ENCODE results near the gene RNPEPL1.

RNPEPL1 gene

DNA sequence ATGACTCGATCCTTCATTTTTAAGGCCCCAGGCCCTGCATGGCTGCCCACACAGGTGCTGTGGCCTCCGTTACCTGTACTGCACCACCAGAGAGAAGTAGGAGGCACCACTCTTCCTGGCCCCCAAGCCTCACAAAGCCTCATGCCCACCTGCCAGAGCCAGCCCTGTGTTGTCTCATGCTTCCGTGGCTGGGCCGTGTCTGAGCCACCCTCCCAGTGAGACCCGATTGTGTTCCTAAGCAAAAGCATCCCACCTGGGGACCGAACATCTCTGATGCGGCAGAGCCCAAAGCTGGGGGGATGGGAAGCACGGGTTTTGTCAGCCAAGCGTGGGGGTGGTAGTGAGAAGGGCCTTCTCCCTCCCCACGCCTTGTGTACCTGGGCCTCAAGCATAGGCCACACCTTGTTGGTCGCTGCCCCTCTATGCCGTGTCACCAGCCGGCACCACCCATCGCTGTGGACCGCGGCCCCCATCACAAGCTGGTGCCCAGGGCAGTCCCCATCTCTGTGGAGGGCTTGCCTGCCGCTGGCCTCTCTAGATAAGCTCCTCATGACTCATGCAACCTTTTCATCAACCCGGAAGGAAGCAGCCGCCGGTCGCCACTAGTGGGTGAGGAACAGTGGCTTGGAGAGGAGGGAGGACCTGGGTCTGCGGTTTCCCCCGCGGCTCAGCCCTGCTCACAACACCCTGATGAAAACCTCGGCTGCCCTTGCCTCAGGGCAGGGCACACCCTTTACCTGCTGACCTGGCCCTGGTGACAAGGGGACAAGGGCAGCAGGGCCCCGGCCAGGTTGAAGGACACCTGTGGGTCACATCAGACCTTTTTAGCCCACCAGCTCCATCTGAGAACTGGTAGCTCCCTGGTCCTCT, 2.7 kb upstream of the RNPEPL1 start:
- peak; percentile 90 for DNase-seq

DNA sequence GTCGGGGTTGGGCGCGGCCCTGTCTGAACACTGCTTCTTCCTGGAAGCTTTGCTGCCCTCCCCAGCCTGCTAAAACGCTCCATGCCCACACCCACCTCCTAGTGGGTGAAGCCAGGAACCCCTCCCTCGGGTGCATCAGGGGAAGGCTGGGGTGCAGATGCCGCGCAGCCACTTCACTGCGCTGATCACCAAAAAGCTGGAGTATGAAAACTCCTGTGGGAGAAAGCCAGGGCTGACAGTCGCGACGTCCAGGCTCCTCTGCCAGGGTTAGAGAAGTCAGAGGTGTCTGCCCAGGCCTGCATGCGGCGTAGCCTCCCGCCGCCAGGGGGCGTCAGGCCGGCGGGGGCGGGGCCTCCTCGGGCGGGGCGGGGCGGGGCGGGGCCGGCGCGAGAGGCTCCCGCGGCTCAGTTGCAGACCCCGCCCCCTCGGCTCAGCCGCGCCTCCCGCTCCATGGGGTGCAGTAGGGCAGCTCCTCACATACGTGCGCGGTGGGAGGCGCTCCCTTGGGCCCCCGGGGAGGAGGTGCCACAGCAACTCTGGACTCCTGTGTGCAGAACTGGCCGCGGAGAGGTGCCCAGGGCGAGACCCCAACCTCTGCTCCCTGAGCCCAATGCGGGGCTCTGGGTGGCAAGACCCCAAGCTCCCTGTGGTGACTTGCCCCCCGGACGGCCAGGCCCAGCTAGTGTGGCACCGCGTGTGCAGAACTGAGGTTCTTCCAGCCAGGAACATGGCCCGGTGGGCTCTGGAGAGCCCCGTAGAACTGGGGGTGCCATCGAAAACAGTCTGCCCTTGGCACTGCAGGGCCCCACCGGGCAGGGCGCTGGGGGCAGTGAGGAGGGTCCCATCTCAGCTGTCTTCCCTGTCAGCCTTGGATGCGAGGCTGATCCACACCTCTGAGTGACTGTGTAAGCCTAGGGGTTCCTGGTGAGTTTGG, 1.8 kb upstream of the RNPEPL1 start:
- DNase-seq = peak; percentile 93

DNA sequence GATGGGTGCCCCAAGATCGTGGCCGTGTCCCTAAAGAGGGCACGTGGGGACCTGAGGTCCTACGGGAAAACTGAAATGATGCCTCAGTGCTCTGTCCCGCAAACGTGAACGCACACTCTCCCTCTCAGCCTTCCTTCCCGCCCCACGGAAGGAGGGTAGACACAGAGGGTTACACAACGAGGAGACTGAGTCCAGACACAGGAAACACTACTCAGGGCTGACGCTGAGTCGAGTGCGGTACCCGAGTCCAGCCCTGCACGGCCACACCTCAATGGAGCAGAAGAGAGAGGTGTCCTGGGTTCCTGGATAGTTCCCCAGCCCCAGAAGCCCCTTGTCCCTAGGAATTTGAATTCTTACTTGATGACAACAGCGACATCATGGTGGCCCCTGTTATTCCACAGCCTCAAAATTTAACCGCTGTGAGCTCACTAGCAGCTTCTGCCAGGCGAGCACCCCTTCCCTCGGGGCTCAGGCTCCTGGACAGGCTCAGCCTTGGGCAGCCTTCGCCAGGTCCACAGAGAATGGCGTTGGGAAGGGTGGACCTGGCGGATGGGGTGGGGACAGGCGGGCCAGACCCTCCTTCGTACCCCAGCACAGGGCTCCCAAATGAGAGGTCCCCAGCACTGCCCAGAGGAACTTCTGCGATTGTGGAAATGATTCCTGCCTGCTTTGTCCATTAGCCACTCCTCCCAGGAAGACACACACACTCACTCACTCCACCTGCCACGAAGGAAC, 980 bp upstream of the RNPEPL1 start:
- peak; percentile 23 for DNase-seq

DNA sequence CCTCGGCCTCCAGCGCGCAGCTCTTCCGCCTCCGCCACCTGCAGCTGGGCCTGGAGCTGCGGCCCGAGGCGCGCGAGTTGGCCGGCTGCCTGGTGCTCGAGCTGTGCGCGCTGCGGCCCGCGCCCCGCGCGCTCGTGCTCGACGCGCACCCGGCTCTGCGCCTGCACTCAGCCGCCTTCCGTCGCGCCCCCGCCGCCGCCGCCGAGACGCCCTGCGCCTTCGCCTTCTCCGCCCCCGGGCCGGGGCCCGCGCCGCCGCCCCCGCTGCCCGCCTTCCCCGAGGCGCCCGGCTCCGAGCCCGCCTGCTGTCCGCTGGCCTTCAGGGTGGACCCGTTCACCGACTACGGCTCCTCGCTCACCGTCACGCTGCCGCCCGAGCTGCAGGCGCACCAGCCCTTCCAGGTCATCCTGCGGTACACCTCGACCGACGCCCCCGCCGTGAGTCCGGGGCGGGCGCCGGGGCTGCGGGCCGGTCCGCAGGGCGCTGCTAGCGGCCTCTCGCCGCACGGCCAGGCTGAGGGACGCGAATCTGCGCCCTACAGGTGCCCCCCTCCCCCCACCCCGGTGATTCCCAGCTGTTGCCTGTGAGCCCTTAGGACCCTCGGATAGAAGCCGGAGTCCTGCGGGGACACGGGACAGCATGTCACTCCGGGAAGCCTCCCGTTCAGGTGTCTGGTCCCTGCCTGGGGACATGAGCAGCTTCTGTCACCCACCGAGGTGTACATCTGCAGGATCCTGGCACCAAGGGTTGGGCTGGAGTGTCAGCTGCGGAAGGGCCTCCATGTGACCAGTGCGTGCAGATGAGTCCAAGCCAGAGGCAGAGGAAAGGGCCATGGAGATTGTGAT, 616 bp downstream of the RNPEPL1 start:
- peak; percentile 30 for DNase-seq

DNA sequence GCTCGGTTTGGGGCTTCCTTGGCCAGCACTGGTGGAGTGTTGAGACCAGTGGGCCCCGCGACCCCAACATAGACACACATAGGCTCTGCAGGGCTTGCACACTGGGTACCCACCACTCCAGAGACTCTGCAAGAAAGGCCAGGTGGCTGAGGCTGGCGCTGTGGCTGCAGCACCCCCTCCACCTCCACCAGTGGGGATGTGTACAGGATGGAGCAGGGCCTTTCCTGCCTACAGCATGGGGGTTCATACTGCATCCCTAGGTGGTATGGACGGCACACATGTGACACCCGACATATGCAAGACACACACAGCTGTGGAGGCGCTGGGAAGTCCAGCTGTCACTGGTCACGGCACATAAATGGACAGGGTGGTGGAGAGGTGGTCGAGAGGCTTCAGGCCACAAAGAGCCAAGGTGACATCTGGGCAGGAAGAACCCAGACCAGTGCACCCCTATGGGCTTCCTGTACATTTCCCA, 1.3 kb downstream of the RNPEPL1 start:
- no peak for DNase-seq

DNA sequence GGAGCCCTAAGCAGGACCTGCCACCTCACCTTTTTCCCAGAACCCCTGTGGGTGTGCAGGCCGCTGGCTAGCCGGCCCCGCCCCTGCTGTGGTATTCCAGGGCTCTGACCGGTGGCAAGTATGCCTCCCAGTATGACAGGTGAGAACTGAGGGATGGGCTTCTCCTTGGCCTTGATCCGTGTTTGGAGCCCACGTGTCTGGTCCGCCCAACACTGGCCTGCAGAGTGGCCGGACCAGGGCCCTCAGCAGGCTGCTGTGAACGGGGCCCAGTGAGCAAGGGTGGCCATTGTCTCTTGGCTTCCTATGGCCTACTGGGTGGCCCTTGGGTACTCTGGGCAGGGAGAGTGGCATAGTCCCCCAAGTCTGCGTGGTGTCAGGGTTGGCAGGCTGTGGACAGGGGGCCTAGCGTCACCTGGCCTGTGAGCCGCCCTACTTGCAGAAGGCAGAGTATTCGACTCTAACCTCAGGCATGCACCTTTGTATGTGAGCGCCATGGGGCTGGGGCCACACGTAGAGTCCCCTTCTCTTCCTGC, 1.8 kb downstream of the RNPEPL1 start:
- no peak for DNase-seq

DNA sequence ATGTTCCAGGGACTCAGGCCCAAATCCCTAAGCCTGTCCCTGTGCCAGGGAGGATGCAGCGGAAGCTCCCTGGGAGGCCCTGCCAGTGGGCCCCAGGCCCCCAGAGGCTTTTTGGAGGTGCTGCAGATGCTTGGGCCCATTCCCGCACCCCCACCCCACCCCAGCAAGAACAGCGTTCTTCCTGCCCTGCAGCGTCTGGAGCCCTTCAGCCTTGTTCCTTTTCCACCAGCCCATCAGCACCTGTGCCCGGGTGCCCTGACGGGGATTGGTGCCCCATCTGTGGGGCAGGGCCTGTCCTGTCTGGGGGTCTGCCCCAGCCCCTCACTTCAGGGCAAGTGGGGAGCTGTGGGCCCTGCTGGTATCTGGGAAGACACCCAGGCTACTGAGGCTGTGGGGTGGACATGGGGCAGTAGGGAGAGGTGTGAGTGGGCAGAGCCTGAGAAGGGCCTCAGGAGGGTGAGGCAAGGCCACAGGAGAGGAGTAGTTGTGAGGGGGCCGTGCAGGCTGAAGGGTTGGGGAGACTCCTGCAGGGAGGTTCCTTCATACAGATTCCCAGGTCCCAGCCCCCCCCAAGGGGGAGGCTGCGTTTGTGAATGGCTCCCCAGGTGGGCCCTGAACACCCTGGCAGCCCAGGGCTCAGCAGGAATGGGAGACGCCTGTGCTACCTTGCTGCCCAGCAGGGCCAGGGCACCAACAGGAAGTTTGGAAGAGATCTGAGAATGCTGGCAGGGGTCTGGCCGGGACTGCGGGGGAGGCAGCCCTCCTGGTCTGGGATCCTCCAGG, 2.4 kb downstream of the RNPEPL1 start:
- DNase-seq = no peak

DNA sequence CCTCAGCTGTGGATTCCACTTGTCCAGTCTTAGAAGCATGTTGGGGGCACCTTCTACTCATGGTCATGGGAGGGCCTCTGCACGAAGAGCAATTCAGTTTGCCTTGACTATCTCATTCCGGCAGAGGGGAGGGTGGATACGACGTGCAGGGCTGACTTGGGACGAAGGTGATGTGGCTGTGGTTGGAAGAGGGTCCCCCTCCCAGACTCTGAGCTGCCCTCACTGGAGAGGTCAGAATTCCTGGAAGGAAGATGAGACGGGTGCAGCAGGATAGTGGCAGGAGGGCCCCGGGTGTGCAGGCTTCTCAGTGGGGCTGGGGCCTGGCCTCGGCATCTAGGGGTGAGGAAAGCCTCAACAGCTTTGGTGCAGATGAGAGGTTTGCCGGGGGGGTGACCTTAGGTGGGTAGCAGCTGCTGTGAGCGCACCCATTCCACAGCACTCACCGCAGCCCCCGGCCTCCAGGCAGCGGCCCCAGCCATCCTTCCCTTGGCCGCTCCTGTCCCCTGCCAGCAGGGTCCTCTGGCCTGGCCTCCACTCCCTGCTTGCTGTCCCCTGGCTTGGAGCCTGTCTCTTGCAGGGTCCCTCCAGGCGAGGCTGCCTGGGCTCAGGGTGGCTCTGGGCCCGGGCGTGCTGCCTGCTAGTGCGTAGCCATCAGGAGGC, 3.2 kb downstream of the RNPEPL1 start:
- no peak for DNase-seq

DNA sequence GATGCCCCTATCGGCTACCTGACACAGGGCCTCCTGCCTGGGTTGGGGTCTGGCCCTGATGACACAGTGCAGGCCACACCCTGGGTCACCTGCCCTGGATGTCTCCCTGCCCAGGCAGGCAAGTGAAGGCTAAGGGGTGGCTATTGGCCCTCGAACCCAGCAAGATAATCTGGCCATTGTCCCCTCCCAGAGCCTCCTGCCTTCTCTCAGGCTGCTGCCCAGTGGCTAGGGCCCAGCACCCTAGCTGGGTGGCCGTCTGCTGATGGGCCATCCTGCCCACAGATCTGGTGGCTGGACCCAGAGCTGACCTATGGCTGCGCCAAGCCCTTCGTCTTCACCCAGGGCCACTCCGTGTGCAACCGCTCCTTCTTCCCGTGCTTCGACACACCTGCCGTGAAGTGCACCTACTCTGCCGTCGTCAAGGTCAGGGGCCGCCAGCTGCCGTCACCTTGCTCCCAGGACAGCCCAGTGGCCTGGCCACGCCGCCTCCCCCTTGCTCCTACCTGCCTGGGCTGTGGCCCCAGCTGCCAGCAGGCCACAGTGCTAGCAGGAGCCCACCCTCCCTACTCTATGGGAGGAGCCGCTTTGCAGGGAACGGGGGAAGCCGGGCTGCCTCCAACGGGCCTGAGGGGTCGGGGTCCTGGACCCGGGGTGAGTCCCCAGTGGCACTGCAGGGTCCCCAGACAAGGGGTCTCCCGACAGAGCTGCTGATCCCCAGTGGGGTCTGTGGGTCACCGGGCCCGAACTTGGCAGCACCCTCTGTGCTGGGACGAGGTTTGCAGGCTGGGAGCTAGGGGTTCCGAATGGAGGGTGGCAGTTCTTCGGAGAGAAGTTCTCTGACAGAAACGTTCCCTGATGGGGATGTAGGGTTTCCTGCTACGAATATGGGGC, 4.1 kb downstream of the RNPEPL1 start:
- DNase-seq = no peak

DNA sequence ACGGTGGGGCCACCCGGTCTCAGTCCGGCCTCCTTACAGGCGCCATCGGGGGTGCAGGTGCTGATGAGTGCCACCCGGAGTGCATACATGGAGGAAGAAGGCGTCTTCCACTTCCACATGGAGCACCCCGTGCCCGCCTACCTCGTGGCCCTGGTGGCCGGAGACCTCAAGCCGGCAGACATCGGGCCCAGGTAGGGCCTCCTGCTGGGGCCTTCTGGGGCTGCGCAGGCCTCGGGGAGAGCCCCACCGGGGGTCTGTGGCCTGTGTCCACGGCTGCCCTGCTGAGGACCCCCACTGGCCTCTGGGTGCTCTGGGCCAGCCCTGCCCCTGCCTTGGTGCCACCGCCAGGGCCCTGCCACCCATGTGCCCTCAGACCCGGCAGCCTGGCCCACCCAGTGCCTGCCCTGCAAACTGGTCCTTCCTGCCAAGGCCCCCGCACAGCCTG, 4.8 kb downstream of the RNPEPL1 start:
- DNase-seq = no peak

DNA sequence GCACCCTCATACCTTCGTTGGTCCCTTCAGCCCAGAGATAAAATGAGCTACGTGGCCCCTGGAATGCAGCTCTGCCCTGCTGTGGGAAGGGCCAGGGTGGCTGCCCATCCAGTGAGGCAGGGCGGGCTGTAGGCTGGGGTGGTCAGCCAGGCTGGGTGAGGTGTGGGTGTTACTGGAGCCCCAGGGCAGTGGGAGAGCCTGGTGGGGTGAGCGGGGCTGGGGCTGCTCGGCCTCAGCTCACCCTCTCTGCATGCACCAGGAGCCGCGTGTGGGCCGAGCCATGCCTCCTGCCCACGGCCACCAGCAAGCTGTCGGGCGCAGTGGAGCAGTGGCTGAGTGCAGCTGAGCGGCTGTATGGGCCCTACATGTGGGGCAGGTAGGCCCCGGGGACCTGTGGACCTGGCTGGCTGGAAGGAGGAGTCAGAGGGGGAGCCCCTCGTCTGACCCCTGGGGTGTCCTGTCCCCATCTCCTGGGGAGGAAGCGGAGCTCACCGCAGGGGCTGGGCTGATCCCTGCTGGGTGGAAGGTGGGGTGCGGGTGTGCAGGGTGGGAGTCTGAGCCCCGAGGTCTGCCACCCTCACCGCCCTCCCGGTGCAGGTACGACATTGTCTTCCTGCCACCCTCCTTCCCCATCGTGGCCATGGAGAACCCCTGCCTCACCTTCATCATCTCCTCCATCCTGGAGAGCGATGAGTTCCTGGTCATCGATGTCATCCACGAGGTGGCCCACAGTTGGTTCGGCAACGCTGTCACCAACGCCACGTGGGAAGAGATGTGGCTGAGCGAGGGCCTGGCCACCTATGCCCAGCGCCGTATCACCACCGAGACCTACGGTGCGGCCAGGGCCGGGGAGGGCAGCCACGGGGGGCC, 5.5 kb downstream of the RNPEPL1 start:
- DNase-seq = no peak

DNA sequence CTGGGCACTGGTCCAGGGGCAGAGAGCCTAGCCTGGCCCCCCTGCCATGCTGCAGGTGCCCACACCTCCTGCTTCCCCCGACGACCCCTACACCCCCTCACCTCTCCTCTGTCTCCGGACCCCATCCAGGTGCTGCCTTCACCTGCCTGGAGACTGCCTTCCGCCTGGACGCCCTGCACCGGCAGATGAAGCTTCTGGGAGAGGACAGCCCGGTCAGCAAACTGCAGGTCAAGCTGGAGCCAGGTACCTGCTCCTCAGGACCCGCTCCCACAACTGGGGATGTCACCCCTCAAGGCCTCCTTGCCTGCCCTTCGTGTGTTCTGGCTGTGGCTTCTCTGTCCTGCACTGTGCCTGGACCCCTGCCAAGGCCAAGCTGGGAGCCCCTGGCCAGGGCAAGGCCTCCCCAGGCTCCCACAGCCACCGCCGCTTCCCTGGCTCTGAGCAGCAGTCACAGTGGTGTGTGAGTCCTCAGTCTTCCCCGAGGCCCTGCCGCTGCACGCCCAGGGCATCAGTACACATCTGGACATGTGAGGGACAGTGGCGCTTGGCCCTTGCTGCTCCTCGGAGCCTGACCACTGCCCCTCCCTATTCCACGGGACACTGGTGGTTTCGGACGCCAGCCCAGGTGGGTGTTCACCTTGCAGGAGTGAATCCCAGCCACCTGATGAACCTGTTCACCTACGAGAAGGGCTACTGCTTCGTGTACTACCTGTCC, 6.3 kb downstream of the RNPEPL1 start:
- no peak for DNase-seq

DNA sequence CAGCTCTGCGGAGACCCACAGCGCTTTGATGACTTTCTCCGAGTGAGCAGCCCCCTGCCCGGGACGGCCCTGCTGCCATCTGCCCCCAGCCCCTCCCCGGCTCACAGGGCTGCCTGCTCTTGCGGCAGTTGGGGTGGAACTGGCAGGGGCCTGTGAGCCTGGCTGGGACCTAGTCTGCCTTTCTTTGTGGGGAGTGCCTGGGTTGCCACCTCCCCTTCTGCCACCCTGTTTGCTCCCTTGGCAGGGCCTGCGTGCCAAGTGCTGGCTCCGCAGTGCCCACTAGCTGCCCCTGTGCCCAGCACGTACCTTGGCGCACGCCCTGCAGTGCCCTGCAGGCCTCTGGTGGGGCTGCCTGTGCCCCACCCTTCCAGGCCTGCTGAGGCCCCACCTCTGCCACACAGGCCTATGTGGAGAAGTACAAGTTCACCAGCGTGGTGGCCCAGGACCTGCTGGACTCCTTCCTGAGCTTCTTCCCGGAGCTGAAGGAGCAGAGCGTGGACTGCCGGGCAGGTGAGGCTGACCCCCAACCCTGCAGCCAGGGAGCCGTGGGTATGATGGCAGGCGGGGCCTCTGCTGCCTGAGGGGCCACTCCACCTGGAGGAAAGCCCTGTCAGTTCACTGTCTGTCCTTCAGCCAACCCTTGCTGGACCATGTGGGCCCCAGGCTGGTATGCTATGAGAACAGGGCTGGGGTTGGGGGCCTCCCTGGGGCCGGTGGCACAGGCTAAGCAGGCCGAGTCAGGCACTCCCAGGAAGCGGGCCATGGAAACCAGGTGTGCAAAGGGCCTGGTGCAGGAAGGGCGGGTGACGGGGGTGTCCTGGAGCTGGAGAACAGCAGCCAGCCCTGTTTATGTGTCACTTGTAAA, 7.0 kb downstream of the RNPEPL1 start:
- no peak for DNase-seq

DNA sequence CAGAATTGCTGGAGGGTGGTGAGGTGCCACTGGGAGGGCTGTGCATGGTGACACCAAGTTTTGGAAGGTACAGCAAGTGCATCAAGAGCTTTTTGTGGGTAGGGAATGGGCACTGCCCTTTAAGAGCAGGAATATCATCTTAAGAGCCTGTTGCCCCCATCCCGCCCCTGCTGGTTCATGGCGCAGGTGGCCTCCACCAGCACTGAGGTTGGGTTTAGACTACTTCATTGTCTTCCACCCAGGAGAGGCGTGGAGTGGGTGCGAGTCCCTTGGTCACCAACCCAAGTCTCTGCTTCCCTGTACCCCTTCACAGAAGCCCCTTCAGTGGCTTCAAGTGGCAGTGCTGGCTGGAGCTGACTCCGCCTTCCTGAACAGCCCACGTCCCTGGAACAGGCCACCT, 7.8 kb downstream of the RNPEPL1 start:
- no peak for DNase-seq

DNA sequence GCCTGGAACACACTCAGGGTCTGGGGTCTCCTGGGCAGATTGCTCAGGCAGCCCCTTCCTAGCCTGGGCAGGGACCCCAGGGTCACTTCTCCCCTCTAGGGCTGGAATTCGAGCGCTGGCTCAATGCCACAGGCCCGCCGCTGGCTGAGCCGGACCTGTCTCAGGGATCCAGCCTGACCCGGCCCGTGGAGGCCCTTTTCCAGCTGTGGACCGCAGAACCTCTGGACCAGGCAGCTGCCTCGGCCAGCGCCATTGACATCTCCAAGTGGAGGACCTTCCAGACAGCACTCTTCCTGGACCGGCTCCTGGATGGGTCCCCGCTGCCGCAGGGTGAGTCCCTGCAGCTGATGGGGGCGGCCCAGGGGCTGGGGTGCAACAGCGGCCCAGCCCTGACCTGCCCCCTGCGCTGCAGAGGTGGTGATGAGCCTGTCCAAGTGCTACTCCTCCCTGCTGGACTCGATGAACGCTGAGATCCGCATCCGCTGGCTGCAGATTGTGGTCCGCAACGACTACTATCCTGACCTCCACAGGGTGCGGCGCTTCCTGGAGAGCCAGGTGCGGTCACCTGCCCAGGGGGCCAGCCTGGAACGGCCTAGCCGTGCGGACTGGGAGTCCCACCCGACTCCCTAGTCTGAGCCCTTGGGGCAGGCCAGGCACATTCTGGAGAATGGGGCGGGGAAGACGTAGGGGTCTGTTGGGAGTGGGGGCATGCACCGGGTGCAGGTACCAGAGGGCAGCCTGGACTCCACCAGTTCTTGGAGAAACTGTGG, 8.3 kb downstream of the RNPEPL1 start:
- no peak for DNase-seq
